AG09319 (cell line): ENCODE measurements around the gene PNMT.
A peak's percentile ranks its signal among the peaks of the same experiment; 100 is the strongest.

ENCODE experiments used
- DNase-seq: peaks from one replicate; pipeline ENCODE4 v3.0.0-alpha.2; 2010; ENCODE audit warnings: low read depth; ENCODE audit errors: extremely low read depth
- CTCF ChIP-seq: IDR thresholded peaks from 2 replicates; pipeline ENCODE4 v1.5.1; 2011; ENCODE audit warnings: low read depth, mild to moderate bottlenecking, inconsistent platforms, low read length, moderate library complexity

PNMT gene

DNA sequence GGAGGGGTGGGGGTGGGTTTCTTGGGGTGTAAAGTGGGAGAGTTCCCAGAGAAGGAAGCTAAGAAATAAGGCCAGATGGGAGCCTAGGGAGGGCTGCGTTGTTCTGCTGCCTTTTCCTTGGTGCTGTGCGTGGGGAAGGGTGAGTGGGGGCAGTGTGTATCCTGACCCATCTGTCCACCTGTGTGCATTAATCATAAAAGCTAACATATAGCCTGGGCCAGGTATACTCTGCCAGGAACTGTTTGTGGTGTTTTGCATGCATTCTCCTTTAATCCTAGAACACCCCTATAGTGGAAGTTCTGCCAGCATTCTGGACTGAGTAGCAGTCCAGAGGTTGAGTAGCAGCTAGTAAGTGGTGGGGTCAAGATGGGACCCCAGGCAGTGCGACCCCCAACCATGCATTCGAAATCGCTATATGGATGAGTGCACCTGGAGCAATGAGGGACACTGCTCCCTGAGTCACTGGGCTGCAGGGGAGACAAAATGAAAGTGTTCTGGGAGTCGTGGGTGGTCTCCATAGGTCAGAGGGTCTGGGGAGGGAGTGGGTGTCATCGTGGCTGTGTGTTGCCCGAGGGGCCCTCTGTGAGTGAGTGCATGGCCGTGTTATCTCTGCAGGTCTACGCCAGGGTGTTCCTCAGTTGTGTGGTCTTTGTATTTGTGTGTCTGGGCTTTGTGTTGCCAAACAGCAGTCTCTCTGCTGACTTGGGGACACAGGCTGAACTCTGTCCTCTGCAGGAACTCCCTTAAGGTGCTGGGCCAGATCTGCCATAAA is 32.9 kb downstream of the PNMT start:
- TF ChIP-seq CTCF, result no peak
- no peak for DNase-seq

DNA sequence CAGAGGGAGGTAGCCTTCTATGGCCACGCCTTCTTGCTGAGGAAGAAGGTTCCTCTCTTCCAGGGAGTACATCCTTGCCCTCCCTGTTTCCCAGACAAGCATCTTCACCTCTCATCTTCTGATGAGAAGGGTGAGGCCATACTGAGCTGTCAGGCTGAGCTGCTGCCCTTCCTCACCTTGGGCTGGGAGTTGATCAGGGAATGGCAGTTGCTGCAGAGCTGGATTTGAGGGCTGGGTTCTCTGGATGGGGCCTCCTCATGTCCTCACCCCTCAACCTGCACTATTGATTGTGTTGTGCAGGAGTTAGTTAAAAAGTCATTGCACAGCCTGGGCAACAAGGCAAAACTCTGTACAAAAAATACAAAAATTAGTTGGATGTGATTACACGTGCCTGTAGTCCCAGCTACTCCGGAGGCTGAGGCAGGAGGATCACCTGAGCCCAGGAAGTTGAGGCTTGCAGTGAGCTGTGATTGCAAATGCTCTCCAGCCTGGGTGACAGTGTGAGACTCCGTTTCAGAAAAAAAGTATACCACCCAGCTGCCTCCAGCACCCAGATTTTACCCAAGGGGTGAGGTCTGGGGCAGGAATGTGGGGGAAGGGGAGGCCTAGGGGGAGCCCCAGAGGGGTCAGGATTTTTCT is 33.6 kb downstream of the PNMT start:
- no peak for DNase-seq
- TF ChIP-seq CTCF, result no peak

- no peak for TF ChIP-seq CTCF
- DNase-seq, result no peak
Measured at GRCh38 chr17:39702901-39703893, 34.9 kb downstream of the PNMT start.

GRCh38 chr17:39703913-39704312 is 35.7 kb downstream of the PNMT start:
- DNase-seq, result no peak
- TF ChIP-seq CTCF, result no peak

DNA sequence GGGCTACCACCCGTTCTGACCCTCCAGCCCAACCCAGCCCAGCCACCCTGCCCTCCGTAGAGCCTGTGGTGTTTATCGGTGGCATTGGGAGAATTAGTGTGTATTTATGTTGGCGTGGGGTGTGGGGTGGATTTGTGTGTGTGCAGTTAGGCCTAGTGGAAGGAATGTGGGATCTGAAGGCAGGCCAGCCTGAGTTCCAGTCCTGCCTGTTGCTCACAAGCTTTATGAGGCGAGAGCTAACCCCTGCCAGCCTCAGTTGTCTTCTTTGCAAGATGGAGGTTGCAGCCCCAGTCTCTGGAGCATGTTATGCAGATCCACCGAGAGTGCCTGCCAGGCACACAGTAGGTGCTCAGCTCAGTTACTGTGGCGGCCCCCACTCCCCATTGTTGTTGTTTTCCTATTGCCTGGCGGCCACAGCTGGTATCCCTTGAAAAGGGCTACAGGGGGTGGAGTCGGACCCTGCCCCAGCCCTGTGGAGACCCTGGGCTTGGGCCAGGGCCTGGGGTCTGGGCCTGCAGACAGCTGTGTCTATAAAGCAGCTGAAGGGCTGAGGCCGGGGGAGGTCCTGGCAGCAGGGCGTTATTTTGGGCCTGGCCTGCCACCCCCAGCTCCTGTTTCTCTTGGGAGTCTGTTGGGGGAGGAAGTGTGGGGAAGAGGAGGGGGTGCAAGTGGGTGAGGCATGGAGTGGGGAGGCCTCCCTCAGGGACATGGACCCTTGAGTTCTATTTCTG is 36.7 kb downstream of the PNMT start:
- DNase-seq, result peak; percentile 11

More for the DNA sequence above, 36.7 kb downstream of the PNMT start:
- TF ChIP-seq CTCF, result peak; percentile 33
